HG02885 (cell line): ENCODE results near the gene UNC5B.

ENCODE experiments used
- ATAC-seq: cut with Tn5 transposase; IDR thresholded peaks from one replicate; pipeline ENCODE4 v1.9.1; 2021; ENCODE audit warnings: mild to moderate bottlenecking; ENCODE audit not compliant: unreplicated experiment, poor library complexity

UNC5B gene

DNA sequence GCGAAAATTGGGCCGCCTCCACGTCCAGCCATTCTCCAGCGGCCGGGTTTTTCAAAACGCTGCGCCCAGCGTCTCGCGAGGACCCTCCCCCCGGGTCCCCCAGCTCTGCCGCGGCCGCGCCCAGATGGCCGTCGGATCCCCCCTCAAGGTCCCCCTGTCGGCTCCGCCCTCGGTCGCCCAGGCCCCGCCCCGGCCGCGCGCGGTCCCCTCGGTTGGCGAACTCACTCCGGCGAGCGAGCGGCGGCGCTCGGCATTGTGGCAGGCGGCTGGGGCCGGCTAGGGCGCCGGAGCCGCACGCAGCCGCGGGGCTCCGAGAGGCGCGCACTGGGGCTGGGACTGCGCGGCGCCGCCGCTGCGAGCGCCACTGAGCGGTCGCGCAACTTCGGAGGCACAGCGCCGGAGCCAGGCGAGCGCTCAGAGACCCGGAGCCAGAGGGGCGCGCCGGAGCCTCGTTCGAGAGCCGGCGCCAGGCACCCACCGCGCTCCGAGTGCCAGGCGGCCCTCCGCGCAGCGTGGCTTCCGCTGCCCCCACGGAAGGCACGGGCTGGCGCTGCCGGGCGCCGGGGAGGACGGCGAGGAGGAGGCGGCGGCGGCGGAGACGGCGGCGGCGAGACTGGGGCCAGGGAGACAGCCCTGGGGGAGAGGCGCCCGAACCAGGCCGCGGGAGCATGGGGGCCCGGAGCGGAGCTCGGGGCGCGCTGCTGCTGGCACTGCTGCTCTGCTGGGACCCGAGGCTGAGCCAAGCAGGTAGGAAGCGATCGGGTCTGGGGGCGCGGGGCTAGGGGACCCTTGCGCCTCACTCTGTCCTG, at the start of gene UNC5B:
Gene UNC5B, plus strand, starts transcription at position 253 of the 809 bp plus-strand sequence. Its CDS starts 416 bp downstream, at position 669.
- no peak for ATAC-seq

DNA sequence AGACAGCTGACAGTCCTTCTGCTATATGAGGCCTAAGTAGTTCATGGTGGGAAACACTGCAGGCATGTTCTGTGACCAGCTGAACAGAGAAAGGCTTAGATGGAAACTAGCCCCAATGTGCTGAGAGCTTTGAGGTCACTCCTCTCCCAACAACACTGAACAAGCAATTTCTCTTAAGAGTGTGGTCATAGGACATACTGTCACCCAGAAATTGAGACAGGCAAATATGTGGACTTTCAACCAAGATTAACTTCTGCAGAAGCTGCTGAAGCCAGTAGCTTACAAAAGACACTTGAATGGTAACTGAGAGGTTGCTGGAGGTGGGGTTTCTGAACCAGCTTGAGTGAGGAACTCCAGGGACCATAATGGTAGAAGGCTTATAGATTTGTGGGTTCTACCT, 38.9 kb upstream of the UNC5B start:
- ATAC-seq = no peak

DNA sequence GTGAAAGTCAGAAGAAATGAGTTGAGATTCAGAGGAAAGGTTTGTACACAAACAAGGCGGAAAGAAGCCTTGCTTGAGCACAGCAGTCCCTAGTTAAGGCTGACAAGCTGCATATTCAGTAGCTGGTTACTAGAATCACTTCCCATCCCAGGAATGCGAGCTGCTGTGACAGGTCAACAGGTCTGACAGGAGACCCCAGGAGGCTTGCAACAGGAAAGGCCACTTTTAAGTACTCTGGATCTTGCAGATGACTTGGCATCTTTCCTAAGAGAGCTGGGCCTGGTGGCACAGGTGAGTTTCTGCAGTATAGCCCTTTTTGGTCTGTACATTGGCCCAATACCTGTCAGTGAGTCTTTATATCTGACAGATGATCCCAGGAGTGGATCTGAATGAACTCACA, 35.7 kb upstream of the UNC5B start:
- no peak for ATAC-seq

DNA sequence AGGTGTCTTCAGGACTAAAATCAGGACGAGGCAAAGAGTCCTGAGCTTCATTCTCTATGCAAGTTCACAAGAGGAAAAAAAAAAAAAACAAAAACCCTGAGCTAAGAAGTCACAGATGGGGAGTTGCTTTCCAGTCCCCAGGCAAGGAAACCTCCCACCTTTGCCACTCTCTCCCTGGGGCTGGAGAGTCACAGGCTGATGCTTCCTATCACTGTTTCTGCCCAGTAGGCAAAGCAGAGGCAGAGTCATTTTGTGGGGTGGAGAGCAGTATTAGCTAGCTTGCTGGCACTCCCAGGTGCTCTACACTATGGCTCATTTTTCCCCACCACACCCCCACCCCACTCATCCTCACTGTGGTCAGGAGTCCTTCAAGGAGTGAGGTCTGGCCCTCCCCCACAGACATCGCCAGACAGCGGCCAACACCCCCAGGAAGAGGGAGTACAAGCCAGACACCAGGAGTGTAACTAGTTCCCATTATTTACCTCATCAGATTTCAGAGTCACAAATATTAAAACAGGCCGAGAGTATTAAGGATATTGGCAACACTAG, 34.6 kb upstream of the UNC5B start:
- no peak for ATAC-seq

DNA sequence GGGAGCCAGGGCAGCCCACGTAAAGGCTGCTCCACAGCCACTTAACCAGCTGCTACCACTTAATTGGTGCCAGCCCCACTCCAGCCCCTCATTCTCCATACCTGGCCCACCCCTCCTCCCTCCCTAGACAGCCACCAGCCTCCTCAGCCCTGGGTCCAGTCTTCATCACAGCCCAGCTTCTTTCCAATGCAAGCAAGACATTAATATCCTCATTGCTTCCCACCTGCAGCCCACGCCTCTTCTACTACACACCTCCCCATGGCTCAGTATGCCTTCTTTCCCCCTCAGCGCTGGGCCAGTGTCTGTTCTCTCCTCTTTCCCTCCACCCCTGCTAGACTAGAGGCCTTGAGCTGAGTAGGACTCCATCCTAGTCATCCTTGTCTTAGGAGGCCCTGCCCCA, 33.5 kb upstream of the UNC5B start:
- ATAC-seq = no peak

DNA sequence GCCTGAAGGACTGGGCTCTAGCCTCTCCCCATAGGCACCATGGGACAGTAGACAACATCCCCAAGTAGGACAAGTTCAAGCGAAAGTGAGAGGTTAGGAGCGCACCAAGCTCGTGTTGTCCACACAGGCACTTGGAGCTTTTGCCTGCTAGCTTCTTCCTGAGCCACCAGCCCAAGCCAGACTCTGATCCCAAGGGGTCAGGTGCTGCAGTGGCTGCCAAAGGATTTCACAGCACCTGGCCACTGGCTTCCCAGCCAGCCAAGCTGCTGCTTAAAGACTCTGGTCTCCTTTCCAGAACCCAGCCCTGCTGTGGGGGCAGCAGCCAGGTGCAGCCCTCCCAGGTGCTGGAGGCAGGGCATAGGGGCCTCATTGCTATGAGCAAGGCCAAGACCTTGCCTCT, 33.0 kb upstream of the UNC5B start:
- ATAC-seq = no peak

DNA sequence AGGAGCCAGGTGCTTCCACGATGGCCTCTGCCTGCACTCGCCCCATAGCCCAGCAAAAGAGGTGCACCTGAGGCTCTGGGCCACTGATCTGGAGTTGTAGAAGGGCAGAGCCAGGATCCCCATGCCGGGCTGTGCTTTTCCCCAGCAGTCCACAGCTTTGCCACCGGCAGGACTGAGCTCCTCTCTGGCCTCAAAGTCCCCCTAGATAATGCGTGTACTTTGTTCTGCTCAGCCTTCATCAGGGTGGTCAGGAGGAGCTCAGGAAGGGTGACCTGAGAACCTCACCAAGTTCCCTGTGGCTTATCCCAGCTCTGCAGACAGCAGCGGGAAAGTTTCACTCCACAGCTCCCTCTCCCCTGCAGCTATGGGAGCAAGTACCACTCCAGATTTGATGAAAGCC, 27.9 kb upstream of the UNC5B start:
- no peak for ATAC-seq

DNA sequence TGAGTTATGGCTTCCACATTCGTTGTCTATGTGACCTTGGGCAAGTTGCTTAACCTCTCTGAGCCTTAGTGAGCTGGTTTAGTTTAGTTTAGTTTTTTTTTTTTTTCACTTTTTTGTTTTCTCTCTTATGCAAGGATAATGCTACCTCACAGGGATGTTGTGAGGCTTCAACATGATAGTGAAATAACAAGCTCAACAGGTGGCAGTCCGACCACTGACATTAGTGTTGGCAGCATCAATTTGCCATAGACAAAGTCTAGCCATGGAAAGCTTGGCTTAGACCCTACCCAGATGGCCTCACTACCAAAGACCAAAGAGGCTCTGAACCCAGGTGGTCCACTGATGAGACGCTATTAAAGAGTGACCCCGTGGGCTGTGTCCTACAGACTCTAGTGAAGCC, 27.2 kb upstream of the UNC5B start:
- no peak for ATAC-seq

DNA sequence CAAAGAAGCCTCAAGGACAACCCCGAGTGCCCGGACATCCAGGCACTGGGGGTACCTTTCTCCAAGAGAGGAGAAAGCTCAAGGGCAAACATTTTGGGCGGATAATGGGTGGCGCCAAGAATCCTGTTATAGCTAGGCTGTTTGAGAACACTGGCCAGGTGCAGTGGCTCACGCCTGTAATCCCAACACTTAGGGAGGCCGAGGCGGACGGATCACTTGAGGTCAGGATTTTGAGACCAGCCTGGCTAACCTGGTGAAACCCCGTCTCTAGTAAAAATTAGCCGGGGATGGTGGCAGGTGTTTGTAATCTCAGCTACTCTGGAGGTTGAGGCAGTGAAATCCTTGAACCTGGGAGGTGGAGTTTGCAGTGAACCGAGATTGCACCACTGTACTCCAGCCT, 25.2 kb upstream of the UNC5B start:
- no peak for ATAC-seq

DNA sequence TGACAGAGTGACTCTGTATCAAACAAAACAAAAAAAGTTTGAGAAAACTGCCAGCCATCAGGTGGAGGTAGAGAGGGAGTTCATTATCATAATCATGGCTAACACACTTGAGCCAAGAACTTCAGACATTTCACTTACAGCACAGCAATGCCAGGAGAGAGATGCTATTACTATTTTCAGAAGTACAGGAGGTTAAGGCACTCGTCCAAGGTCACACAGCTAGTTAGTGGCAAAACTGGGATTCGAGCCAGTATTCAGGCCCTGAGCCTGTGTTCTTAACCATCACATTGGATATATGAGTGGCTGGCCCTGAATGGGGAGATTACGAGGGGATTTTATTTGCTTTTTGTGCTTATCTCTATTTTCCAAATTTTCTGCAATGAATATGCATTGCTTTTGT, 24.8 kb upstream of the UNC5B start:
- no peak for ATAC-seq

DNA sequence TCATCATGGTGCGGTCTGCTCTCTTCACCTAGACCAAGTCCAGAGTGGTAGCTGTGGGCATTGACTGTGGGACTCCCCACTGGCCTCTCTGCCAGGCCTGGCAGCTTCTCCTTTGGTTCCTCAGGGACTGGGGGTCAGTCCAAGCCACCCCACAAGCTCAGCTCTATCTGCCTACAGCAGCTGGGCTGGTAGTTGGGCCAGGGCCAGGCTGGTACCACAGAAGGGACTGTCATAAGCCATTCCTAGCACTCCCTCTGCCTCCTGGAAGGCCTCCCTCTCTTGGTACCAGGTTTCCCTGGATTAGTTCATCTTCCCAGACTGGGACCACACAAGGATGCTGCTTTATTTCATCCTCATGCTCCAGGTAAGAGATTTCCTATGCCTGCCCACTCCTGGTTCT, 24.2 kb upstream of the UNC5B start:
- ATAC-seq = no peak

DNA sequence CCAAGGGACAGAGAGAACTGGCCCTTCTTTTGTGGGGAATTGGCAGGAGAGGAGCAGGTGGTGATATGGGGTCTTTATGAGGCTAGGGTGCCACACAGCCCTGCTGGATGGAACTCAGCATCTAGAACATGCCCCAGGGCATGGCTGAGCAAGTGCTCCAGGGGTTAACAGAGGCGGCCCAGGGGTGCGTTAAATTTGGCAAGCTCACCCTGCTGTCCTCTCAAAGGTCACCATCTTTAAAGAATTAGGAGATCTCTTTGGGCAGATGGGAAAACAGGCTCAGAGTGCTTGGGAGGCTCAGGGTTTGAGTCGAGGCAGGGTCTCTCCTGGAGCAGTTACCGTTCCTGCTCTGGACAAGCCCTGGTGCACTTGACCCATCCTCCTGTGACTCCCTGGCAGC, 21.4 kb upstream of the UNC5B start:
- ATAC-seq = no peak

DNA sequence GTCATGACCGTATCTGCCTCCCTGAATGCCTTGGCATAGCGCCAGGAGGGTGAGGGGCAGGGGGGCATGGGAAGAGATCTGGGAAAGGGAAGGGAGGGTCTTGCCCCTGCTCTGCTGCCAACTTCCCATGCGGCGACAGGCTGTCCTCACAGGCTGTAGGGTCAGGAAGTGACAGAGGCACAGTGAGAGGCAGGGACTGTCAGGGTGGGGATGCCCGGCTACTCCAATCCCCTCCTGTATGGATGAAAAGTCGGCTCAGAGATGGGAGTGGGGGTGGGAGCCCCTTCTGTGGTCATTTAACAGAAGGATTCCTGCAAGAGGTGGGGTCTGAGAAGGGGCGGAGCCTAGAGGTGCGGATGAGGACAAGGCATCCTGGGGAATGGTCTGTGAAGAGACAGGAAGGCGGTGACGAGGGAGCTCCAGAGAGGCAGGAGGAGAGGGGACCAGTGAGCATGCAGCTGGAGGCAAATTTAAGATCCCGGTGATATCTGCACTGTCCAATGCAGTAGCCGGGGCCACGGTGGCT, 20.8 kb upstream of the UNC5B start:
- ATAC-seq = no peak

DNA sequence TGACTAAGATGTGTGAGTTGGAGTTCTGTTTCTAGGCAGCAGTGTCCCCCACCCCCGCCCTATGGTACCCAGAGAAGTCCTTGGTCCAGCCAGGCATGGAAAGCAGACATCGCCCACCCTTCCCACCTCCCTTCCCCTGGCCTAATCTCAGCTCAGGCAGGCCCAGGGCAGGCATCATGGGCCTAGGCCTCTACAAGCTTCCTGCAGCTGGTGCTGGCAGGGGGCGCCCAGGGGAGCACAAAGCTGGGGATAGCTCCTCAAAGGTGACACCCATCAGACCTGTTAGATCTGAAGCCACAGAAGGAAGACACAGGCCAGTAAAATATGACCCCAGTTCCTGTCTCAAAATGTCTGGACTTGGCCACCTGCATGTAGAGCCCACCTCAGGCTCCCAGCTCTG, 18.9 kb upstream of the UNC5B start:
- ATAC-seq = no peak

DNA sequence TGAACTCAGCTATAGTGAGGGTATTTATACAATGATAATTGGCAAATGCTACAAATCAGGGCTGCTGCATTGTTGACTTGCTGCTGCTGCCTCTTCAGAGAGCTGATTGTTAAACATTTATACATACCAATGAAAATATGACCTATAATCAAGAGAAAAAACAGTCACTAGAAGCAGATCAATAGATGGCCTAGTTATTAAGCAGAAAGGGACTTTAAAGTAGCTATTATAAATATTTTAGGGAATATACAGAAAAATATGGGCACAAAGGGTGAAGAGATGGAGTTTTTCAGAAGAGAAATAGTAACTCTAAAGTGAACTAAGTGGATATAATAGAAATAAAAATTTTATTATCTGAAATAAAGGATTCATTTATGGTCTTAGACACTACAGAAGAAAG, 14.4 kb upstream of the UNC5B start:
- ATAC-seq = no peak

DNA sequence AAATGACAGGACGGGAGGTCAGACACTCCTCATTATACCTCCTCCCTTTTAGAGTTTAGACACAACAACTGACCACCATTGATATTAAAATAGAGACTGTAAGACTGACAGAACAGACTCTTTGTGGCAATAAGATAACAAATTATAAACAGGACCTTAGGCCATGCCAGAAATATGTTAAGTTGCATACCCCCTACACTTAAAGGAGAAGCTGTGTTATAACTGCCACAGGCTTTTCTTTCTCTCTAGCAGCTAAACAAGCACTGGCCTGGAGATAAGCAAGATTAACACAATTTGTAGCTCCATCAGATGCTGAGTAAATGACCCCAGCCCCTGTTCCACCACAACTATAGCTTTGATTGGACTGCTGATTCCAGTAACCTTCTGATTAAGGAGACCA, 10.5 kb upstream of the UNC5B start:
- ATAC-seq = no peak

DNA sequence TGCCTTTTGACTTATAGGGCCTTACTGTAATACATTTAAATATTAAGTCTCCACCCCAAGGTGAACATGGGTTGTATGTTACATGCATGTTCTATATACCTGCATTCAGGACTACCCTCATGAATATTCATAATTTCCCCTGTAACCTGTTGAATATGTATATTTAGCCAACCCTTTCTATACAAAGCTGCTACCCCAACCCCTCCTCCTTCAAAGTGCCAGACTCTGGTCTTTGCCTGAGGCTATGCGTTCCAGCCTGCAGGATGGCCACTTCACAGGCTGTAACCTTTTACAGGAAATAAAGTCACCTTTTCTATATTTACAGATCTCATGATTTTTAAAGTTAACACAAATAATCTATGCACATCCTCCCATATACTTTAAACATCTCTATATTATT, 10.1 kb upstream of the UNC5B start:
- ATAC-seq = no peak

DNA sequence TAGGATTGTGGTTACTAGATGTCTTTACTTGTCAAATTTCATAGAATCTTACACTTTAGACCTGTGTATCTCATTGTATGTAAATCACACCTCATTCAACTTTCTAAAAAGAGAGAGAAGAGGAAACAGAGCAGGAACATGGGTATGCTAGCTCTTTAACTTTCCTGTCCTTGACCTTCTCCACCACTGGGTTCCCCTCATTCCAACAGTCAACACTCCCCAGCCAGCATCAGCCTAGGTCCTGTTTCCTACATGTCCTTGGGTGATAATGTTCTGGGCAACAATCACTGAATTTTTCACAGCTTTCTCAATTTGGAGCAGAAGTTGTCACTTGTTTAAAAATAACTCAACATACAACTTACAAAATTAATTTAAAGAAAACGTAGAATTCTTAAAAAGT, 9.2 kb upstream of the UNC5B start:
- no peak for ATAC-seq

DNA sequence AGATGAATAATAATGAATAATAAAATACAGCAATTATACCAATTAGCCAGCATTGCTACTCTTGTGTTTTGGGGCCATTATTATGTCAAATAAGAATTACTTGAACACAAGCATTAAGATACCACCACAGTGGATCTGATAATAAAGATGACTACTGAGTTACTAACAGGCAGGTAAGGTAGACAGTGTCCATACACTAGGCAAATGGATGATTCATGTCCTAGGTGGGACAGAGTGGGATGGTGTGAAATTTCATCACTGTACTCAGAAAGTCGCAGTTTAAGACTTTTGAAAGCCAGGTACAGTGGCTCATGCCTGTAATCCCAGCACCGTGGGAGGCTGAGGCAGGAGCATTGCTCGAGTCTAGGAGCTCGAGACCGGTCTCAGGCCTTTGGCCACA, 8.7 kb upstream of the UNC5B start:
- ATAC-seq = no peak

DNA sequence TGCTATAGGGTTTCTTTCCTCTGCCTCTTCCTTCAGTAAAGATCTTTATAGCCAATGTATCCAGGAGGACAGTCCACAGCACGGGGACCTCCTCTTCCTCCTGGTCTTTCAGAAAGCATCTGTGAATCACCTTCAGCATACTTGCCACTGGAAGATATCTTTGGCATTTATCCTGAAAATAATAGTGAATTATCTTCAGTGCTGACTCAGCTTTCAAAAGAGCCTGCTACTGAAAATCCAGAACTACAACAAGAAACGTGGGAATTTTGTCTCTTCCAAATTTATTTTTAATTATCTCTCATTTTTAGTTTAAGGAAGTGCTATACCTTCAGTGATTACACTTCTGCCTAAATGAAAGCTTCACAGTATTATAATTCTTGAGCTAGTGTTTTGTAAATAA, 7.6 kb upstream of the UNC5B start:
- ATAC-seq = no peak

DNA sequence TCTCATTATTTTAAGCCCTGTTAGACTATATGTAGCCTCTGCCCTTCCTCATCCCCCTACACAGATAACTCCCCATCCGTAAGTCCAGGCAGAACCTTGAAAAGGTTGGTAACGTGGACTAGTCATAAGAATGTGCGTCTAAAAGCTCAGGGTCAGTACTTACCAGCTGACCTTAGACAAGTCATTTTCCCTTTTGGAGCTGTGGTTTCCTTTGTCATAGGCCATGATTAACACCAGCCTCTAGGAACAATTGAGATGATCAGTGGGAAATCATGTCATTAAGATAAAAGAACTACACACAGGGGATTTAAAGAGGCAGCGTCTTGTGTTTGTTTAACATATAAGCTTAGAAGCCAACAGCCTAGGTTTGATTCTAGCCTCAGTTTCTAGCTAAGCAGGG, 6.9 kb upstream of the UNC5B start:
- no peak for ATAC-seq

DNA sequence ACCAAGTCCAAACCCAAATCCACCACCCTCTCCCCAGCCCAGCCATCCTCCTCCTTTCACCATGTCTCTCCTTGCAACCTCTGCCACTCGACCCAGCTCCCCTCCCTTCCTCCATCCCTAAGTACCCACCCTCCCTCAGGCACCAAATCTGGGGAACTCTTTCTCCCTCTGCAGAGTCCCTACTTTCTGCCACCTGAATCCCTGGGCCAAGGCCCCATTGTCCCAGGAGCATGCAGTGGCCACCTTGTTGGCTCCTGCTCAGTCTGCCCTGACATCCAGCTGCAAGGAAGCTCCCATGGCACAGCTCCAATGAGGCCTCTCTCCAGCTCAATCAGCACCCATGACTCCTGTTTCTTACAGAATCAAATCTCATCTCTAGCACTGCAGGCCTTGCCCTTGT, 5.5 kb upstream of the UNC5B start:
- no peak for ATAC-seq
